ENCODE data around the gene PLCH1. TPM values are rescaled to one million over a fixed set of nuclear protein-coding genes. Genes with fewer than 3 reads are reported as not detected.

The PLCH1 gene
- total RNA-seq, 2 experiments from 2014 or later = 0.03 to 0.20 TPM

- Histone ChIP-seq H3K4me3 (ENCODE audit: low read length) (no peak overlapping the region), H3K27me3 (ENCODE audit: control insufficient read depth in 1 of 2, insufficient read depth in 2 of 2, low read length in 2 of 2) (no peaks in the 10 kb centered on the region), H3K9me3 (ENCODE audit: control insufficient read depth in 1 of 2, insufficient read depth in 1 of 2, low read length in 2 of 2) (no peaks in the 10 kb centered on the region), H3K27ac (ENCODE audit: low read depth in 1 of 2, low read length in 2 of 2) (no peak overlapping the region), H3K4me1 (ENCODE audit: insufficient read depth, low read length) (no peaks in the 10 kb centered on the region), H3K36me3 (ENCODE audit: insufficient read depth, low read length) (no peaks in the 10 kb centered on the region)
- ATAC-seq (ENCODE audit: poor library complexity) (no peak), DNase-seq (no peak)
- CTCF ChIA-PET = no interaction called here
- intact Hi-C loops (cut with DNase I, micrococcal nuclease) = no loop called here
- H3K27ac Mint-ChIP-seq = no peak overlapping the region
- no peaks in the 10 kb centered on the region for H3K36me3 Mint-ChIP-seq (ENCODE audit: low read depth)
- POLR2A ChIA-PET = no interaction called here
- H3K9me3 Mint-ChIP-seq = peaks cover 8% of the 10 kb centered on the region
- H3K4me3 Mint-ChIP-seq = no peak overlapping the region
- no peak for TF ChIP-seq CTCF (IDR thresholded peaks at IDR 0.05)
- no peaks in the 10 kb centered on the region for H3K27me3 Mint-ChIP-seq
- peaks cover 10% of the 10 kb centered on the region for H3K4me1 Mint-ChIP-seq (ENCODE audit: low read depth)
Observed at GRCh38 chr3:155481591-155481990, 263.3 kb downstream of the PLCH1 start.

GRCh38 chr3:155481089-155481488 is 263.8 kb downstream of the PLCH1 start:
- ChIA-PET POLR2A (no interaction called here), CTCF (no interaction called here)
- Histone ChIP-seq H3K27ac (ENCODE audit: low read depth in 1 of 2, low read length in 2 of 2) (no peak overlapping the region), H3K4me3 (ENCODE audit: low read length) (no peak overlapping the region), H3K36me3 (ENCODE audit: insufficient read depth, low read length) (no peaks in the 10 kb centered on the region), H3K27me3 (ENCODE audit: control insufficient read depth in 1 of 2, insufficient read depth in 2 of 2, low read length in 2 of 2) (no peaks in the 10 kb centered on the region), H3K4me1 (ENCODE audit: insufficient read depth, low read length) (no peaks in the 10 kb centered on the region), H3K9me3 (ENCODE audit: control insufficient read depth in 1 of 2, insufficient read depth in 1 of 2, low read length in 2 of 2) (no peaks in the 10 kb centered on the region)
- no peak for ATAC-seq (ENCODE audit: poor library complexity)
- DNase-seq = no peak
- TF ChIP-seq CTCF (IDR thresholded peaks at IDR 0.05) = no peak
- Mint-ChIP-seq H3K36me3 (ENCODE audit: low read depth) (no peaks in the 10 kb centered on the region), H3K4me1 (ENCODE audit: low read depth) (peaks cover 8% of the 10 kb centered on the region), H3K9me3 (peaks cover 10% of the 10 kb centered on the region), H3K4me3 (no peak overlapping the region), H3K27me3 (no peaks in the 10 kb centered on the region), H3K27ac (no peak overlapping the region)
- intact Hi-C loops (cut with DNase I, micrococcal nuclease) = no loop called here

- ATAC-seq (ENCODE audit: poor library complexity) = no peak
- CTCF ChIA-PET = no interaction called here
Observed at GRCh38 chr3:155465664-155466063, 279.2 kb downstream of the PLCH1 start.

More at GRCh38 chr3:155465664-155466063, 279.2 kb downstream of the PLCH1 start:
- Histone ChIP-seq H3K9me3 (ENCODE audit: control insufficient read depth in 1 of 2, insufficient read depth in 1 of 2, low read length in 2 of 2) (peaks cover 0 to 16% of the 10 kb centered on the region in 2 experiments), H3K4me1 (ENCODE audit: insufficient read depth, low read length) (no peaks in the 10 kb centered on the region), H3K27me3 (ENCODE audit: control insufficient read depth in 1 of 2, insufficient read depth in 2 of 2, low read length in 2 of 2) (no peaks in the 10 kb centered on the region), H3K36me3 (ENCODE audit: insufficient read depth, low read length) (no peaks in the 10 kb centered on the region), H3K4me3 (ENCODE audit: low read length) (no peak overlapping the region), H3K27ac (ENCODE audit: low read depth in 1 of 2, low read length in 2 of 2) (no peak overlapping the region)
- no peak overlapping the region for H3K27ac Mint-ChIP-seq
- peaks cover 6% of the 10 kb centered on the region for H3K36me3 Mint-ChIP-seq (ENCODE audit: low read depth)
- intact Hi-C loops (cut with DNase I, micrococcal nuclease) = no loop called here
- H3K4me3 Mint-ChIP-seq = no peak overlapping the region
- POLR2A ChIA-PET = no interaction called here
- peaks cover 15% of the 10 kb centered on the region for H3K9me3 Mint-ChIP-seq
- DNase-seq = no peak
- H3K27me3 Mint-ChIP-seq = no peaks in the 10 kb centered on the region
- H3K4me1 Mint-ChIP-seq (ENCODE audit: low read depth) = no peaks in the 10 kb centered on the region
- TF ChIP-seq CTCF (IDR thresholded peaks at IDR 0.05) = no peak

Data from CD4-positive, alpha-beta T cell (primary cell).